Esophagus muscularis mucosa (tissue), 4 donors: ENCODE results near the gene ST7L. TPM values are rescaled to one million over a fixed set of nuclear protein-coding genes. Genes with fewer than 3 reads are reported as not detected.

Experiments
- DNase-seq: peaks from one replicate; pipeline ENCODE4 v3.0.0-alpha.2; 2017; ENCODE audit errors: extremely low spot score
- H3K27ac ChIP-seq, 4 donors: fragments of 200-600 bp; sonication (generic); replicated peaks in 1 of 4; 1 replicate in 3 of 4; 2 replicates in 1 of 4; pipeline ENCODE4 v1.5.1; 2016 to 2019; ENCODE audit warnings: mild to moderate bottlenecking in 1 of 4
- H3K27me3 ChIP-seq, 4 donors: fragments of 200-600 bp; sonication (generic); one replicate each; pipeline versions ENCODE4 v1.5.1 to v1.6.0; 2016 to 2019
- H3K36me3 ChIP-seq, 4 donors: fragments of 200-600 bp; sonication (generic); one replicate each; pipeline ENCODE4 v1.5.1; 2016 to 2019
- H3K4me1 ChIP-seq, 4 donors: fragments of 200-600 bp; sonication (generic); one replicate each; pipeline ENCODE4 v1.5.1; 2016 to 2019
- H3K4me3 ChIP-seq, 4 donors: fragments of 200-600 bp; sonication (generic); 1 replicate in 2 of 4; 2 replicates in 2 of 4; pipeline ENCODE4 v1.5.1; 2016 to 2019; ENCODE audit warnings: mild to moderate bottlenecking in 4 of 4, moderate library complexity in 1 of 4
- H3K9me3 ChIP-seq, 4 donors: fragments of 200-600 bp; sonication (generic); 1 replicate in 3 of 4; 2 replicates in 1 of 4; pipeline ENCODE4 v1.5.1; 2016 to 2019
- CTCF ChIP-seq, 3 experiments: fragments of 200-600 bp in 2 of 3; fragments of 450-650 bp in 1 of 3; sonication (generic) in 2 of 3; IDR thresholded peaks; one replicate each; pipeline ENCODE4 v1.5.1; 2017 to 2019; ENCODE audit warnings: antibody characterized with exemption in 3 of 3, mild to moderate bottlenecking in 2 of 3, moderate library complexity in 1 of 3
- EP300 ChIP-seq: sonication (generic); formaldehyde crosslinking; IDR thresholded peaks from one replicate; pipeline ENCODE4 v1.6.1; 2017; ENCODE audit warnings: antibody characterized with exemption
- POLR2A ChIP-seq: fragments of 450-650 bp; IDR thresholded peaks from one replicate; pipeline ENCODE4 v1.6.1; 2017; ENCODE audit warnings: antibody characterized with exemption, moderate library complexity, mild to moderate bottlenecking, low read depth
- POLR2AphosphoS5 ChIP-seq, 2 donors: sonication (generic); formaldehyde crosslinking; IDR thresholded peaks; one replicate each; pipeline ENCODE4 v1.6.1; 2017; ENCODE audit warnings: antibody characterized with exemption in 2 of 2
- WGBS: methylation state at CpG from one replicate; pipeline ENCODE4 v1.1.5; 2018; 5-methylcytosine and 5-hydroxymethylcytosine counted together
- intact Hi-C: fragments of 100-400 bp; cut with DNase I; formaldehyde crosslinking; loops from one replicate; pipeline ENCODE4 v1.15.1; 2023
- total RNA-seq, 4 donors: library from RNA; depleted of rRNA; stranded (reverse); fragments of >200 nt; gene quantifications; one replicate each; pipeline versions ENCODE4 v1.1.0 to v1.2.1, GENCODE V29; 2016

The ST7L gene
- total RNA-seq, 4 donors from 2014 or later: 12.9 to 23.0 (median 21.0) TPM

GRCh38 chr1:112576240-112576639 is 42.7 kb downstream of the ST7L start:
- H3K27ac ChIP-seq: no peak overlapping the region
- no peak overlapping the region for H3K4me3 ChIP-seq
- TF ChIP-seq CTCF (IDR thresholded peaks at IDR 0.05) (no peak), EP300 (no peak), POLR2AphosphoS5 (IDR thresholded peaks at IDR 0.05) (no peak), POLR2A (no peak)
- intact Hi-C loops: no loop called here
- WGBS: 99% methylated on average over 3 of the region's 3 CpGs
- no peaks in the 10 kb centered on the region for H3K9me3 ChIP-seq
- no peak for DNase-seq
- no peaks in the 10 kb centered on the region for H3K27me3 ChIP-seq
- no peaks in the 10 kb centered on the region for H3K4me1 ChIP-seq
- peaks cover 32 to 92% (median 68%) of the 10 kb centered on the region in 4 donors for H3K36me3 ChIP-seq

DNA sequence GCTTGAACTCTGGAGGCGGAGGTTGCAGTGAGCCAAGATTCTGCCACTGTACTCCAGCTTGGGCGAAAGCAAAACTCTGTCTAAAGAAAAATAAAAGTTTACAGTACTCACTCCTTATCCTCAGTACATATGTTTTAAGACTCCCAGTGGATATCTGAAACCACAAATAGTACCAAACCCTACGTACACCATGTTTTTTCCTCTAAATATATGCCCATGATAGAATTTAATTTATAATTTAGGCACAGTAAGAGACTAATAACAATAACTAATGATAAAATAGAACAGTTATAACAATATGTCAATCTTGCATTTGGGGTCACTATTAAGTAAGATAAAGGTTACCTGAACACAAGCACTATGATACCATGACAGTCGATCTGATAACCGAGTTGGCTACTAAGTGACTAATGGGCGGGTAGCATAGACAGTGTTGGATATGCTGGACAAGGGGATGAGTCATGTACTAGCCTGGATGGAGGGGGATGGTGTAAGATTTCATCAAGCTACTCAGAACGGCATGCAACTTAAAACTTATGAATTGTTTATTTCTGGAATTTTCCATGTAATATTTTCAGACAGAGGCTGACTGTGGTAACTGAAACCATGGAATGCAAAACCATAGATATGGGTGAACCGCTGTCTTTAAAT is 43.7 kb downstream of the ST7L start:
- no peaks in the 10 kb centered on the region for H3K4me1 ChIP-seq
- TF ChIP-seq CTCF (IDR thresholded peaks at IDR 0.05): no peak
- H3K36me3 ChIP-seq: peaks cover 25 to 94% (median 70%) of the 10 kb centered on the region in 4 donors
- intact Hi-C loops: no loop called here
- no peaks in the 10 kb centered on the region for H3K9me3 ChIP-seq
- H3K27ac ChIP-seq: no peak overlapping the region
- 83% methylated on average over 8 of the region's 8 CpGs for WGBS
- no peak overlapping the region for H3K4me3 ChIP-seq
- H3K27me3 ChIP-seq: no peaks in the 10 kb centered on the region
- DNase-seq: no peak

GRCh38 chr1:112565800-112566199 is 53.1 kb downstream of the ST7L start:
- no peak for TF ChIP-seq POLR2AphosphoS5 (IDR thresholded peaks at IDR 0.05)
- TF ChIP-seq EP300: no peak
- no peak for TF ChIP-seq CTCF (IDR thresholded peaks at IDR 0.05)
- TF ChIP-seq POLR2A: no peak
- H3K9me3 ChIP-seq: no peaks in the 10 kb centered on the region
- no peak overlapping the region for H3K4me3 ChIP-seq
- H3K27me3 ChIP-seq: no peaks in the 10 kb centered on the region
- DNase-seq: no peak
- WGBS: 100% methylated on average over 1 of the region's 1 CpG
- peaks cover 0 to 25% (median 18%) of the 10 kb centered on the region in 4 donors for H3K36me3 ChIP-seq
- no peaks in the 10 kb centered on the region for H3K4me1 ChIP-seq
- H3K27ac ChIP-seq: no peak overlapping the region
- intact Hi-C loops: no loop called here

- intact Hi-C loops: no loop called here
- WGBS: 100% methylated on average over 1 of the region's 1 CpG
These were observed 54.9 kb downstream of the ST7L start for GRCh38 chr1:112564081-112564480.

More at GRCh38 chr1:112564081-112564480, 54.9 kb downstream of the ST7L start:
- no peak for DNase-seq
- H3K4me1 ChIP-seq: no peaks in the 10 kb centered on the region
- no peaks in the 10 kb centered on the region for H3K27me3 ChIP-seq
- no peaks in the 10 kb centered on the region for H3K9me3 ChIP-seq
- TF ChIP-seq CTCF (IDR thresholded peaks at IDR 0.05) (no peak), POLR2A (no peak), POLR2AphosphoS5 (IDR thresholded peaks at IDR 0.05) (no peak), EP300 (no peak)
- no peak overlapping the region for H3K4me3 ChIP-seq
- no peak overlapping the region for H3K27ac ChIP-seq
- peaks cover 0 to 26% (median 12%) of the 10 kb centered on the region in 4 donors for H3K36me3 ChIP-seq
